GM23338 (cell line): ENCODE measurements around the gene TBK1.

Experiments used
- CTCF ChIP-seq, 2 experiments: fragments of 200-600 bp in 1 of 2; sonication (generic) in 1 of 2; conservative IDR thresholded peaks; 2 replicates each; pipeline versions ENCODE4 v1.5.1 to v1.6.1; 2016 to 2017; ENCODE audit warnings: antibody characterized with exemption in 2 of 2, low read depth in 2 of 2, mild to moderate bottlenecking in 2 of 2, moderate library complexity in 1 of 2
- EZH2phosphoT487 ChIP-seq: fragments of 200-600 bp; sonication (generic); IDR thresholded peaks from one replicate; pipeline ENCODE4 v1.8.1; 2018; ENCODE audit warnings: antibody characterized with exemption; ENCODE audit not compliant: unreplicated experiment
- REST ChIP-seq: IDR thresholded peaks from one replicate; pipeline ENCODE4 v1.6.1; 2018; ENCODE audit warnings: antibody characterized with exemption; ENCODE audit not compliant: unreplicated experiment

- no peak for TF ChIP-seq REST
- no peak for TF ChIP-seq CTCF (conservative IDR thresholded peaks at IDR 0.05; ENCODE audit: low read depth in 2 of 2)
- no peak for TF ChIP-seq EZH2phosphoT487
These were observed 21.0 kb upstream of the TBK1 start for GRCh38 chr12:64430886-64431285.
